ENCODE measurements around the gene FNBP1.

The FNBP1 gene

GRCh38 chr9:129853614-129854013 lies 189.4 kb downstream of the FNBP1 start:
- no peak overlapping the region for H3K4me3 ChIP-seq (replicated peaks in 1 of 2; ENCODE audit: low read depth in 2 of 2, low read length in 2 of 2)
- DNase-seq (ENCODE audit: low read depth in 2 of 2) = no peak
- no peak for TF ChIP-seq CTCF (IDR thresholded peaks at IDR 0.05; ENCODE audit: low read depth, low read length)

- no peak for TF ChIP-seq CTCF (IDR thresholded peaks at IDR 0.05; ENCODE audit: low read depth, low read length)
- DNase-seq (ENCODE audit: low read depth in 2 of 2) = no peak
- H3K4me3 ChIP-seq (replicated peaks in 1 of 2; ENCODE audit: low read depth in 2 of 2, low read length in 2 of 2) = no peak overlapping the region
These were observed 190.4 kb downstream of the FNBP1 start for GRCh38 chr9:129852579-129852978.

- TF ChIP-seq CTCF (IDR thresholded peaks at IDR 0.05; ENCODE audit: low read depth, low read length) = no peak
- no peak for DNase-seq (ENCODE audit: low read depth in 2 of 2)
These were observed 191.2 kb downstream of the FNBP1 start for GRCh38 chr9:129851821-129852220.

GRCh38 chr9:129850821-129851550 lies 192.0 kb downstream of the FNBP1 start:
- no peak for TF ChIP-seq CTCF (IDR thresholded peaks at IDR 0.05; ENCODE audit: low read depth, low read length)
- H3K4me3 ChIP-seq (replicated peaks in 1 of 2; ENCODE audit: low read depth in 2 of 2, low read length in 2 of 2) = no peak overlapping the region
- peak in 1 of 2 donors; percentile 28 for DNase-seq (ENCODE audit: low read depth in 2 of 2)

More at GRCh38 chr9:129851821-129852220, 191.2 kb downstream of the FNBP1 start:
- no peak overlapping the region for H3K4me3 ChIP-seq (replicated peaks in 1 of 2; ENCODE audit: low read depth in 2 of 2, low read length in 2 of 2)

GRCh38 chr9:129849901-129850300 lies 193.1 kb downstream of the FNBP1 start:
- peak in 1 of 2 donors; percentile 35 for DNase-seq (ENCODE audit: low read depth in 2 of 2)
- no peak for TF ChIP-seq CTCF (IDR thresholded peaks at IDR 0.05; ENCODE audit: low read depth, low read length)
- H3K4me3 ChIP-seq (replicated peaks in 1 of 2; ENCODE audit: low read depth in 2 of 2, low read length in 2 of 2) = no peak overlapping the region

- no peak overlapping the region for H3K4me3 ChIP-seq (replicated peaks in 1 of 2; ENCODE audit: low read depth in 2 of 2, low read length in 2 of 2)
- no peak for TF ChIP-seq CTCF (IDR thresholded peaks at IDR 0.05; ENCODE audit: low read depth, low read length)
- no peak for DNase-seq (ENCODE audit: low read depth in 2 of 2)
These were observed 194.1 kb downstream of the FNBP1 start for GRCh38 chr9:129848712-129849441.

All from cardiac fibroblast (primary cell).